ENCODE measurements around the gene STK40. TPM values are rescaled to one million over a fixed set of nuclear protein-coding genes. Genes with fewer than 3 reads are reported as not detected.

The STK40 gene
- total RNA-seq, 1 experiment from 2014 or later = 14.4 TPM

DNA sequence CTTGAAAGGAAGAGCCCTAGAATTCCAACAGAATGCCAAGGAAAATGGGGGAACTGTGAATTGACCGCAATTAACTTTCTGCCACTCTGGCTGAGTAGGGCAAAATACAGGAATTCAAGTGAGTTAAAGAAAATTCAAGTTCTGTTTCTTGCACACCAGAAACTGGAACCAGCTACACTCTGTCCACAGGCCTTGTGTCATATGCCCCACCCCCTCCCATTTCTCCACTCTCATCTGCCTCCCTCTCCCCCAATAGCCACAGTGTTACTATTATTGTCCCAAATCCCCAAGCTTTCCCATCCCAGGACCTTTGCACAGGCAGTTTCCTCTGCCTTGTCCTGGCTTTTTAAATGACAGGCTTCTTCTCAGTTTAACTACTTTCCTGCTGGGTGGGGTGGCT is 4.3 kb upstream of the STK40 start:
- H3K9ac ChIP-seq (ENCODE audit: low read length) = no peak overlapping the region
- no peaks in the 10 kb centered on the region for H3K9me2 ChIP-seq (replicated peaks; ENCODE audit: low read length)
- TF ChIP-seq EZH2phosphoT487 (IDR thresholded peaks at IDR 0.05; ENCODE audit: borderline replicate concordance, low read length) = no peak
- no peak for TF ChIP-seq EZH2 (IDR thresholded peaks at IDR 0.05; ENCODE audit: low read length, unreplicated experiment)
- TF ChIP-seq, protein P1, sequence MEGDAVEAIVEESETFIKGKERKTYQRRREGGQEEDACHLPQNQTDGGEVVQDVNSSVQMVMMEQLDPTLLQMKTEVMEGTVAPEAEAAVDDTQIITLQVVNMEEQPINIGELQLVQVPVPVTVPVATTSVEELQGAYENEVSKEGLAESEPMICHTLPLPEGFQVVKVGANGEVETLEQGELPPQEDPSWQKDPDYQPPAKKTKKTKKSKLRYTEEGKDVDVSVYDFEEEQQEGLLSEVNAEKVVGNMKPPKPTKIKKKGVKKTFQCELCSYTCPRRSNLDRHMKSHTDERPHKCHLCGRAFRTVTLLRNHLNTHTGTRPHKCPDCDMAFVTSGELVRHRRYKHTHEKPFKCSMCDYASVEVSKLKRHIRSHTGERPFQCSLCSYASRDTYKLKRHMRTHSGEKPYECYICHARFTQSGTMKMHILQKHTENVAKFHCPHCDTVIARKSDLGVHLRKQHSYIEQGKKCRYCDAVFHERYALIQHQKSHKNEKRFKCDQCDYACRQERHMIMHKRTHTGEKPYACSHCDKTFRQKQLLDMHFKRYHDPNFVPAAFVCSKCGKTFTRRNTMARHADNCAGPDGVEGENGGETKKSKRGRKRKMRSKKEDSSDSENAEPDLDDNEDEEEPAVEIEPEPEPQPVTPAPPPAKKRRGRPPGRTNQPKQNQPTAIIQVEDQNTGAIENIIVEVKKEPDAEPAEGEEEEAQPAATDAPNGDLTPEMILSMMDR (conservative IDR thresholded peaks at IDR 0.05; ENCODE audit: low read depth, low read length) = no peak
- H3K27ac ChIP-seq (ENCODE audit: low read length) = no peak overlapping the region
- no TSS peak for BruUV-seq (replicated peaks)
- peaks cover 14% of the 10 kb centered on the region for H3K4me1 ChIP-seq (ENCODE audit: insufficient read depth, low read length)
- ATAC-seq (no peak), DNase-seq (no peak)
- H3K36me3 ChIP-seq (ENCODE audit: low read depth, low read length) = peaks cover 12% of the 10 kb centered on the region
- POLR2A ChIA-PET (ENCODE audit: unreplicated experiment) = no interaction called here
- H2AFZ ChIP-seq (ENCODE audit: low read length) = no peak overlapping the region
- no peaks in the 10 kb centered on the region for H3K9me3 ChIP-seq (ENCODE audit: low read length)
- H3K27me3 ChIP-seq (ENCODE audit: low read length) = no peaks in the 10 kb centered on the region
- intact Hi-C loops (cut with micrococcal nuclease) = loop anchor here (5.0 kb wide), 1 partner anchor 48 kb away; no protein-coding TSS in a partner anchor
- no peak overlapping the region for H3K4me2 ChIP-seq (ENCODE audit: low read length)
- H3K79me2 ChIP-seq (ENCODE audit: low read length) = peaks cover 6% of the 10 kb centered on the region
- no peaks in the 10 kb centered on the region for H4K20me1 ChIP-seq (ENCODE audit: low read length)
- no peak overlapping the region for H3K4me3 ChIP-seq (ENCODE audit: low read length)
- peaks cover 6% of the 10 kb centered on the region for H3F3A ChIP-seq (ENCODE audit: low read length, unreplicated experiment)
- CTCF ChIA-PET = no interaction called here

DNA sequence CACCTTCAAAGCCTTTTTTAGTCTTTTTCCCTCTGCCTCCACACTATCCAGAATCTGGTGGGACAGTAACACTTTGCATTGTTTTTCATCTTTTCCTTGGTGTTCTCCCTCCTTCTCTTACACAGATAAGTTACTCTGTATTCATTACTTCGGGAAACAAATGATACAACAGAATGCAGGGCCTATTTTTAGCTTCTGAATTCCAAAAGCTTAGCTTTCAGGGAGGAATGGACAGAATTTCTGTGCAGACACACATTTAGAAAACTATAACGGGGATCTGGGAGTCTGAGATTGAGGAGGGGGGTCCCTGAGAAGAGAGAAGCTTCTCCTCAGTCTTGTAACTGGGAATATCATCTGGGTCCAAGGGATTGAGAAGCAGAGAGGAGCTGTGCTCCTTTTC is 3.5 kb upstream of the STK40 start:
- Histone ChIP-seq H3K36me3 (ENCODE audit: low read depth, low read length) (peaks cover 12% of the 10 kb centered on the region), H3F3A (ENCODE audit: low read length, unreplicated experiment) (peaks cover 6% of the 10 kb centered on the region), H4K20me1 (ENCODE audit: low read length) (peaks cover 5% of the 10 kb centered on the region; the same call in 1 of the 2 replicates), H3K4me2 (ENCODE audit: low read length) (no peak overlapping the region), H3K9ac (ENCODE audit: low read length) (no peak overlapping the region), H3K4me1 (ENCODE audit: insufficient read depth, low read length) (peaks cover 19% of the 10 kb centered on the region), H3K9me3 (ENCODE audit: low read length) (no peaks in the 10 kb centered on the region), H3K9me2 (replicated peaks; ENCODE audit: low read length) (no peaks in the 10 kb centered on the region), H3K79me2 (ENCODE audit: low read length) (peaks cover 14% of the 10 kb centered on the region), H2AFZ (ENCODE audit: low read length) (no peak overlapping the region), H3K4me3 (ENCODE audit: low read length) (no peak overlapping the region), H3K27ac (ENCODE audit: low read length) (no peak overlapping the region), H3K27me3 (ENCODE audit: low read length) (no peaks in the 10 kb centered on the region)
- intact Hi-C loops (cut with micrococcal nuclease) = loop anchor here (5.0 kb wide), 1 partner anchor 47 kb away; no protein-coding TSS in a partner anchor
- TF ChIP-seq EZH2 (IDR thresholded peaks at IDR 0.05; ENCODE audit: low read length, unreplicated experiment) (no peak), EZH2phosphoT487 (IDR thresholded peaks at IDR 0.05; ENCODE audit: borderline replicate concordance, low read length) (no peak)
- TF ChIP-seq, protein P1 (conservative IDR thresholded peaks at IDR 0.05; ENCODE audit: low read depth, low read length) = no peak
- ATAC-seq (no peak), DNase-seq (no peak)
- ChIA-PET POLR2A (ENCODE audit: unreplicated experiment) (interaction anchor here (0.6 kb wide), 1 partner anchor 8 kb away, joined by 4 read pairs; the partner anchor contains the start of gene LSM10), CTCF (no interaction called here)
- BruUV-seq (replicated peaks) = no TSS peak

Measured in PC-3 (cell line).